Parathyroid adenoma (tissue), 2 donors: ENCODE data around the gene CYP2B6.
"Not testable (repeated sequence)": the region's sequence is repeated elsewhere in the genome, so short reads cannot be mapped to it uniquely, and the experiment has no call there.

Source experiments
- H2AFZ ChIP-seq: fragments of 300-600 bp; sonication (generic); one replicate; pipeline ENCODE4 v1.7.0; 2017; ENCODE audit warnings: antibody characterized with exemption, mild to moderate bottlenecking
- H3K27ac ChIP-seq: fragments of 300-600 bp; sonication (generic); one replicate; pipeline ENCODE4 v1.7.0; 2017
- H3K27me3 ChIP-seq: fragments of 300-600 bp; sonication (generic); one replicate; pipeline ENCODE4 v1.7.0; 2017; ENCODE audit warnings: low read length; ENCODE audit not compliant: control insufficient read depth, insufficient read depth
- H3K36me3 ChIP-seq: fragments of 300-600 bp; sonication (generic); one replicate; pipeline ENCODE4 v1.7.0; 2017; ENCODE audit warnings: low read length; ENCODE audit not compliant: control insufficient read depth, insufficient read depth
- H3K4me1 ChIP-seq: fragments of 300-600 bp; sonication (generic); one replicate; pipeline ENCODE4 v1.7.0; 2017; ENCODE audit warnings: control low read depth
- H3K4me2 ChIP-seq: fragments of 300-600 bp; sonication (generic); one replicate; pipeline ENCODE4 v1.7.0; 2017; ENCODE audit warnings: low read length
- H3K4me3 ChIP-seq: fragments of 300-600 bp; sonication (generic); one replicate; pipeline ENCODE4 v1.7.0; 2017; ENCODE audit warnings: low read depth, low read length
- H3K79me2 ChIP-seq: fragments of 300-600 bp; sonication (generic); one replicate; pipeline ENCODE4 v1.7.0; 2017; ENCODE audit warnings: control low read depth
- H3K9ac ChIP-seq: fragments of 300-600 bp; sonication (generic); one replicate; pipeline ENCODE4 v1.7.0; 2017; ENCODE audit warnings: mild to moderate bottlenecking
- H3K9me3 ChIP-seq: fragments of 300-600 bp; sonication (generic); one replicate; pipeline ENCODE4 v1.7.0; 2017; ENCODE audit warnings: low read length; ENCODE audit not compliant: control insufficient read depth
- TF ChIP-seq, protein P1 (sequence below): fragments of 300-600 bp; sonication (generic); IDR thresholded peaks from one replicate; pipeline ENCODE4 v1.7.0; 2017; ENCODE audit warnings: antibody characterized with exemption, mild to moderate bottlenecking
- donor health status: primary hyperparathyroidism.

CYP2B6 gene

DNA sequence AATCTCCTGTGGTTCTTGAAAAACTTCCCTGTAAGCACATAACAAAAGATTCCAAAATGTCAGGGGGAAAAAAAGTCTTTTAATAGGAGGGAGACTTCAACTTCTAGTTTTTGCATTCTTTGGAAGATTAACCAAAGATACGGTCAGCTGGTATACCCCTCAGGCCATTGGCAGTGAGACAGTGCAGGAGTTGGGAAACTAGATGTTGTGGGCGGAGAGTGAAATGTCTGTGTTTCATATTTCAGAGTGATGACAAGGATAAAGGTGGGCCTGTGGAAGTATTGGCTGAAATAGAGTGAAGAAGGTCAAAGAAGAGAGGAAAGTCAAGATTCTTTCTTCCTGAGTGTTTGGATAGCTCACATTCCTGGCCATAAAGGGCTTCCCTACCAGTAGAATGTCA is 40.8 kb downstream of the CYP2B6 start:
- H3K27me3 ChIP-seq, result no peaks in the 10 kb centered on the region
- no peaks in the 10 kb centered on the region for H3K79me2 ChIP-seq
- H3K9me3 ChIP-seq, result no peaks in the 10 kb centered on the region
- H3K36me3 ChIP-seq, result no peaks in the 10 kb centered on the region
- H3K4me3 ChIP-seq, result no peak overlapping the region
- TF ChIP-seq, protein P1, sequence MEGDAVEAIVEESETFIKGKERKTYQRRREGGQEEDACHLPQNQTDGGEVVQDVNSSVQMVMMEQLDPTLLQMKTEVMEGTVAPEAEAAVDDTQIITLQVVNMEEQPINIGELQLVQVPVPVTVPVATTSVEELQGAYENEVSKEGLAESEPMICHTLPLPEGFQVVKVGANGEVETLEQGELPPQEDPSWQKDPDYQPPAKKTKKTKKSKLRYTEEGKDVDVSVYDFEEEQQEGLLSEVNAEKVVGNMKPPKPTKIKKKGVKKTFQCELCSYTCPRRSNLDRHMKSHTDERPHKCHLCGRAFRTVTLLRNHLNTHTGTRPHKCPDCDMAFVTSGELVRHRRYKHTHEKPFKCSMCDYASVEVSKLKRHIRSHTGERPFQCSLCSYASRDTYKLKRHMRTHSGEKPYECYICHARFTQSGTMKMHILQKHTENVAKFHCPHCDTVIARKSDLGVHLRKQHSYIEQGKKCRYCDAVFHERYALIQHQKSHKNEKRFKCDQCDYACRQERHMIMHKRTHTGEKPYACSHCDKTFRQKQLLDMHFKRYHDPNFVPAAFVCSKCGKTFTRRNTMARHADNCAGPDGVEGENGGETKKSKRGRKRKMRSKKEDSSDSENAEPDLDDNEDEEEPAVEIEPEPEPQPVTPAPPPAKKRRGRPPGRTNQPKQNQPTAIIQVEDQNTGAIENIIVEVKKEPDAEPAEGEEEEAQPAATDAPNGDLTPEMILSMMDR, result no peak
- no peak overlapping the region for H3K4me2 ChIP-seq
- H3K4me1 ChIP-seq, result no peaks in the 10 kb centered on the region
- H2AFZ ChIP-seq, result peak overlapping the region; percentile 20
- H3K27ac ChIP-seq, result no peak overlapping the region
- no peak overlapping the region for H3K9ac ChIP-seq

DNA sequence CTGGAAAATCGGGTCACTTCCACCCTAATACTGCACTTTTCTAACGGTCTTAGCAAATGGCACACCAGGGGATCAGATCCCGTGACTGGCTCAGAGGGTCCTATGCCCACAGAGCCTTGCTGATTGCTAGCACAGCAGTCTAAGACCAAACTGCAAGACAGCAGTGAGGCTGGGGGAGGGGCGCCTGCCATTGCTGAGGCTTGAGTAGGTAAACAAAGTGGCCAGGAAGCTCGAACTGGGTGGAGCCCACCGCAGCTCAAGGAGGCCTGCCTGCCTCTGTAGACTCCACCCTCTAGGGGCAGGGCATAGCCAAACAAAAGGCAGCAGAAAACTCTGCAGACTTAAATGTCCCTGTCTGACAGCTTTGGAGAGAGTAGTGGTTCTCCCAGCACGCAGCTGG is 42.2 kb downstream of the CYP2B6 start:
- not testable (repeated sequence) for H3K36me3 ChIP-seq, H3K27ac ChIP-seq, H3K9ac ChIP-seq, H3K4me3 ChIP-seq, H3K4me1 ChIP-seq, H3K79me2 ChIP-seq, H3K27me3 ChIP-seq, H3K9me3 ChIP-seq, H3K4me2 ChIP-seq, H2AFZ ChIP-seq

DNA sequence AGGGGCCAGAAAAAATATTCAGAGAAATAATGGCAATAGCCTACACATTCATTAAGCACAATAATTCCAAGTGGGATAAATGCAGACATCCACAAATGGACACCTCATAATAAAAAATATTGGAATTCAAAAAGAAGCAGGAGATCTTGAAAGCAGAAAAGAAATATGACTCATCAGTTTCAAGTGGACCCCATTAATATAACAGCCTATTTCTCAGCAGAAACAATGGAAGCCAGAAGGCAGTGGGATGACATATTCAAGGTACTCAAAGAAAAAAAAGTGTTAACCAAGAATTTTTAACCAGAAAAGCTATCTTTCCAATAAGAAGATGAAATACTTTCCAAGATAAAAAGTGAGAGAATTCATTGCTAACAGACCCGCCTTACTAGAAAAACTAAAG is 48.7 kb downstream of the CYP2B6 start:
- no peaks in the 10 kb centered on the region for H3K4me1 ChIP-seq
- H3K36me3 ChIP-seq, result no peaks in the 10 kb centered on the region
- H2AFZ ChIP-seq, result no peak overlapping the region
- no peaks in the 10 kb centered on the region for H3K27me3 ChIP-seq
- H3K9ac ChIP-seq, result no peak overlapping the region
- H3K27ac ChIP-seq, result no peak overlapping the region
- H3K4me3 ChIP-seq, result no peak overlapping the region
- no peaks in the 10 kb centered on the region for H3K79me2 ChIP-seq
- TF ChIP-seq, protein P1, result no peak
- H3K9me3 ChIP-seq, result no peaks in the 10 kb centered on the region
- H3K4me2 ChIP-seq, result no peak overlapping the region

DNA sequence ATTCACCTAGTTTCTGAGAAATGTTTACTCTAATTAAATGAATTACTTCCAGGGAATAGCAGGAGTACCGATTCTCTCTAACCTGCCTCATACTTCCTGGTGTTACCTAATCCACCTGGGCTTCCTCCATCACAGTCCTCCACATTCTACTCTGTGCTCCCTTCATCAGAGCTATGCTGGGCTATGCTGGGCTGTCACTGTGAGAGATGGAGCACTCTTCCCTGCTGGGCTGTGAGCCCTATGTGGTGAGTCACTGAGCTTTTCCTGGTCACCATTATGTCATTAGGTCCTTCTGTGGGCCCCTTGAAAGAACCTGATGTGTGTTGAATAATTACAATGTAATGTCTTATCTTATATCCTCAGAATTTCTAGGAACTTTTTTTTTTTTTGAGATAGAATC is 54.0 kb downstream of the CYP2B6 start:
- H3K27me3 ChIP-seq, H3K9ac ChIP-seq, H3K27ac ChIP-seq, H3K79me2 ChIP-seq, H2AFZ ChIP-seq, H3K4me3 ChIP-seq, H3K36me3 ChIP-seq, H3K4me2 ChIP-seq, H3K9me3 ChIP-seq, H3K4me1 ChIP-seq: not testable (repeated sequence)

DNA sequence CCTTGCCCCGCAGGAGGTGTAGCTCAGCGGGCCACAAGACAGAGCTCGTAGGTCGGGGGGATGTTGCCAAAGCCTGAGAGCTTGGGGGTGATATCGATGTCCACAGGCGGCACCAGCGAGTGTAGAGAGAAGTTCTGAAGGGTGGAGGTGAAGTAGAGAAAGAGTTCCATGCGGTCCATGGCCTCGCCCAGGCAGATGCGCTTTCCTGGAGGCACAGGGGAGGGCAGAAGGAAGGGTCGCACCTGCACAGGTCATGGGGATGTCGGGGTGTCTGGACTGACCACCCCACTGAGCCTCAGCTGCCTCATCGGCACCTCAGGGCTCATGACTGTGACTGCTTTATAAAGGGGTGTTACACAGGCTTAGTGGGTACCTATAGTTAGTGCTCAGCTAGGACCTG is 59.3 kb downstream of the CYP2B6 start:
- TF ChIP-seq, protein P1, result no peak
- no peak overlapping the region for H2AFZ ChIP-seq
- no peak overlapping the region for H3K9ac ChIP-seq
- no peaks in the 10 kb centered on the region for H3K9me3 ChIP-seq
- no peak overlapping the region for H3K27ac ChIP-seq
- no peaks in the 10 kb centered on the region for H3K27me3 ChIP-seq
- no peaks in the 10 kb centered on the region for H3K4me1 ChIP-seq
- H3K4me2 ChIP-seq, result no peak overlapping the region
- no peaks in the 10 kb centered on the region for H3K36me3 ChIP-seq
- no peaks in the 10 kb centered on the region for H3K79me2 ChIP-seq
- no peak overlapping the region for H3K4me3 ChIP-seq

DNA sequence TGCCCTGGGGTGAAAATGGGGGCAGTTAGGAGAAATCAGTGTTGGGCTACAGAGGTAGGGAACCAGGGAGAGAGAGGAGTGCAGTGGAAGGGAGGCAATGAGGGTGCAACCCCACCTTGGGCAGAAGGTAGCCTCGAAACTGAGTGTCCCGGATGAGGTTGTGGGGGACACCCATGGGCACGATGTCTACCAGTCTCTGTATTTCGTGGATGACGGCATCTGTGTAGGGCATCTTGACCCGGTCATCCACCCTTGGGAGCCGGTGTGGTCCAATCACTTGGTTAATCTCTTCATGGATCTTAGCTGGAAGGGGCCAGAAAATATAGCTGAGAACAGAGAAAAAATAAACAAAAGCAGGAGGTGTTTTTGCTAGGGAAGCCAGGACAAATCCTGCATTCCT is 61.1 kb downstream of the CYP2B6 start:
- not testable (repeated sequence) for H3K27me3 ChIP-seq

DNA sequence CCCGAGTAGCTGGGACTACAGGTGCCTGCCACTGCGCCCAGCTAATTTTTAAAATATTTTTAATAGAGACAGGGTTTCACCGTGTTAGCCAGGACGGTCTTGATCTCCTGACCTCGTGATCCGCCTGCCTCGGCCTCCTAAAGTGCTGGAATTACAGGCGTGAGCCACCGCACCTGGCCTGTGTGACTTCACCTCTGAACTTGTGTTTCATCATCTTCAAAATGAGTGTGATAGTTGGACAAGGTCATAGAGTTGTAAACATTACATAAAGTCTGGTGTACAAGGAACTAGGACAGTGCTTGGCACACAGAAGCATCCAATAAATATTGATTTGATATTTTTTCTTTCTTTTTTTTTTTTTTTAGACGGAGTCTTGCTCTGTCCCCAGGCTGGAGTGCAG is 62.2 kb downstream of the CYP2B6 start:
- not testable (repeated sequence) for H3K4me1 ChIP-seq, H3K4me3 ChIP-seq, H3K4me2 ChIP-seq, H2AFZ ChIP-seq, H3K27me3 ChIP-seq, H3K9me3 ChIP-seq, H3K36me3 ChIP-seq, H3K9ac ChIP-seq, H3K27ac ChIP-seq, H3K79me2 ChIP-seq

More for the DNA sequence above, 61.1 kb downstream of the CYP2B6 start:
- not testable (repeated sequence) for H3K9ac ChIP-seq, H3K36me3 ChIP-seq, H3K4me3 ChIP-seq, H3K4me1 ChIP-seq, H3K27ac ChIP-seq, H3K79me2 ChIP-seq, H3K4me2 ChIP-seq, H3K9me3 ChIP-seq, H2AFZ ChIP-seq
